ENCODE results near the gene MAST4. TPM values are rescaled to one million over a fixed set of nuclear protein-coding genes. Genes with fewer than 3 reads are reported as not detected.
"Not testable (repeated sequence)": the region's sequence is repeated elsewhere in the genome, so short reads cannot be mapped to it uniquely, and the experiment has no call there.

MAST4 gene
- total RNA-seq, 1 donor from 2014 or later = 114 TPM

DNA sequence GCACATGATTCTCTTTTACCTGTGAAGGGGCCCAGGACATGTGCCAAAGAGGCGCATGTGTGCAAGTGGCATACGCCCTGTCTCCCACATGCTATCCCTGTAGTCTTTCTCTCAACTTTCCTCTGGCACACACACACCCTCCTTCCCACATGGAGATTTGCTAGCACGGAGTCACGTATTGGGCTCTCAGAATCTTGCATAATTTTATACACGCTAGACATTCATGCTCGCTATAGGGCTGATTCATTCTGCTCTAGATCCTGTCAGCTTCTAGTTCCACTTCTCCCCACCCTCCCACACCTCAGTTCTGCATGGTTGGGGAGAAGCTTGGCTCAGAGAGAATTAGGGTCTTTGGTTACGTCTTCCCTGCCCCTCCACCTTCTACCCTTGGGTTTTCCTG, 527.6 kb downstream of the MAST4 start:
- DNase-seq (ENCODE audit: low spot score) = no peak

DNA sequence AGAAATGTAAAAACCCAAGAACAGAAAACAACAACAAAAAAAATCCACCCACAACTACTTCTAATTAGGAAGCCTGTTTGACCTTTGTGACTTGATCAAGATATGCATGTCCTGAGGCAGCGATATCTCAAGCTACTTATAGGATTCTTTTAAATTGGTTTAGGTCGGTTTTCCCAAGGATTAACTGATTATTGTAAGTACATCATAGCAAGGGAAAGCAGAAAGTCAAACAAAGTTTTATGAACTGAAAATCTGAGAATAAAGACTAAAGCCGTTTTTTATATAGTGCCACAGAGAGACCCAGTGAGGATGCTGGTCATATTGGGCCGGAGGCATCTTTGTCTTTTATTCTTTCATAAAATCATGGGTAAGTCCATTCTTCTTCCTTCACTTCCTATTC, 528.4 kb downstream of the MAST4 start:
- no peak for DNase-seq (ENCODE audit: low spot score)

DNA sequence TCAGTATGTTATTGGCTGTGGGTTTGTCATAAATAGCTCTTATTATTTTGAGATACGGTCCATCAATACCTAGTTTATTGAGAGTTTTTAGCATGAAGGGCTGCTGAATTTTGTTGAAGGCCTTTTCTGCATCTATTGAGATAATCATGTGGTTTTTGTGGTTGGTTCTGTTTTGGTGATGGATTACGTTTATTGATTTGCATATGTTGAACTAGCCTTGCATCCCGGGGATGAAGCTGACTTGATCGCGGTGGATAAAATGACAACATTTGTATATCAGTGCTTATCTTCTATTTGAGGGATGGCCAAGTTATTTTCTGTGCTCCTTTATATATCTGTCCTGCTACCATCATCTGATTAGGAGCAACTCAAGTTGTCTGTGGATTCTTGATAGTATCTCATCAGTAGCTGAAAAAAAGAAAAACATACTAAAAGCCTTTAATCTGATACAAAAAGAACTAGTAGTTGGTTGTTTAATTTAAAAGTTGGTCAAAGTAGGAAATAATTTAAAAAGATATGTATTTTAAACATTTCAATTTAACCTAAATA, 531.2 kb downstream of the MAST4 start:
- DNase-seq (ENCODE audit: low spot score) = not testable (repeated sequence)

- no peak for DNase-seq (ENCODE audit: low spot score)
These were observed 533.6 kb downstream of the MAST4 start for GRCh38 chr5:67129768-67130167.

DNA sequence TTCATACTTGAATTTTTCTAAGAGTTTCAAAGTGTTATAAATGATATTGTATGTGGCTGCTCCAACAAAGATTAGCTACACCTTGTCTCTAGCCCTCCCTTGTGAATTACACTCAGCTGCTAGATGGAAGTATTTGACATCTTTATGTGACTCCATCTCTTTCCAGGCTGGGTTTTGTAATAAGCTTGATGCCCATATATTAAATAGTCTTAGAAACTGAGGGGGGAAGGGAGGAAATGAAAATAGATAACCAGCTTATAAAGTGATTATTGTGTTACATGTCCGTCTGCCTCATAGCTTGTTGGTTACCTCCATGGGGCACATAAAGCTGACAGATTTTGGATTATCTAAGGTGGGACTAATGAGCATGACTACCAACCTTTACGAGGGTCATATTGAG, 537.0 kb downstream of the MAST4 start:
- no peak for DNase-seq (ENCODE audit: low spot score)

GRCh38 chr5:67133776-67134175, 537.6 kb downstream of the MAST4 start:
- no peak for DNase-seq (ENCODE audit: low spot score)

GRCh38 chr5:67135381-67135984, 539.3 kb downstream of the MAST4 start:
- no peak for DNase-seq (ENCODE audit: low spot score)

DNA sequence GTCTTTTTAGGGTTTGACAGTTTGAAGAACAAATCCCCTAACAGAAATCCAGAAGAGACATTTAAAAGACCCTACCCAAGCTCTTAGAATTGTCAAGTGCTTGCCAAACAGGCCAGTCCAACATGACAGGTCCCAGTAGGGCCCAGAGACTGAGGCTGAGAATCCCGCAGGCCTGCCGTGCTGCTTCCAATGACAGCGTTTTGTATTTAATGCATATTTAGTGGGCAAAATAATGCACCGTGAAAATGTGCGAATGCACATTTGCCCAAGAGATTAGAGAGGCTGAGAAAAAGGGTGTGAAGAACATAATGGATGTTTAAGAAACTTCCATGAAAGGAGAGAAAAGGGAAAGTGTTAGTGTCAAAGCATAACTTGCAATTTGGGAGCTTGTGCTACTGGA, 542.8 kb downstream of the MAST4 start:
- no peak for DNase-seq (ENCODE audit: low spot score)

DNA sequence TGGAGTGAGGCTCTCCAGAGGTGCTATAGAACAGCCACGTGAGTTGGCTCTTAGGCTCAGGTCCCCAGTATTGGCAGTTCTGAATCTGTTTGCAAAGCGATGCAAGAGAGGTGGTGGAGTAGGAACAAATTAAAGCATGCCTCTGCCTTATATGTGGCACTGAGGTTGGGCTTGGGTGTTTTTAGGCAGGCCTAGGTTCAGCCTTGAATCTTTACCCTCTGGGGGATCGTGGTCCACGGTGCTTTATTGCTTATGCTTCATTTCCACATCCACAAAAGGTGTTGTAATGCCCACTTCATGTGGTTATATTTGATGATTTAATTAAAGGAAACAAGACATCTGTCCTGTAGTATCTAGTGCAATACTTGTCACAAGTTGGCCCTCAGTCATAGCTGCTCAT, 544.2 kb downstream of the MAST4 start:
- DNase-seq (ENCODE audit: low spot score) = no peak

DNA sequence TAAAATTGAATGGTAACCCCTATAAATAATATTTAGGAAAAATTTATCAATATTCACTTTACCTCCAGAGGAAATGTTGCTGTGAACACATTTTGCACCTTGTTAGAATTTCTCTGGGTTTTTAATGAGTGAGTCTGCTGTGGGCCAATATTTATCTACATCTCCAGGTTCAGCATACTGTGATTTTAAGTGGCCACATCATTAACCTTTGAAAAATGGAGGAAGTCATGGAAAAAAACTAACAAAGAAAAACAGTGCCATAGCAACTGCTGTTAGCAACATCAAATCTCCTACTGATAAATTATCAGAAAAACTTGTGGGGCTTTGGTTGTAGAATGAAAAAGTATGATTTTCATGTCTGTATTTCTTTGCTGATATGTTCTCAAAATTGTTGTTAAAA, 545.5 kb downstream of the MAST4 start:
- no peak for DNase-seq (ENCODE audit: low spot score)

DNA sequence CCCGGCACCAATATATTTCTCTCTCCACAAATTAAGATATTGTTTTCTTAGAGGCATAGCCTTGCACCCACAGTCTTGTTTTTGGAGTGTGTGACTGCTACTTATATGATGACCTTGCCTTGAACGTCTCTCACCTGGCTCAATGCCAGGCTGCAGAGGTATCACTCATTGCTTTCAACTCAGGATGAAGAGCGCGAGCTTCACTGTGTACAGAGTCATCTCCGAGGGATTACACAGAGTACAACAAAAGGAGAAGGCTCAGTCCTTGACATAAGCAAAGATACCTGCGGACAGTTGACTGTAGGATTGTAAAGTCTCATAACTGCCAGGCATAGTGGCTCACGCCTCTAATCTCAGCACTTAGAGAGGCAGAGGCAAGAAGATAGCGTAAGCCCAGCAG, 546.6 kb downstream of the MAST4 start:
- DNase-seq (ENCODE audit: low spot score) = no peak

DNA sequence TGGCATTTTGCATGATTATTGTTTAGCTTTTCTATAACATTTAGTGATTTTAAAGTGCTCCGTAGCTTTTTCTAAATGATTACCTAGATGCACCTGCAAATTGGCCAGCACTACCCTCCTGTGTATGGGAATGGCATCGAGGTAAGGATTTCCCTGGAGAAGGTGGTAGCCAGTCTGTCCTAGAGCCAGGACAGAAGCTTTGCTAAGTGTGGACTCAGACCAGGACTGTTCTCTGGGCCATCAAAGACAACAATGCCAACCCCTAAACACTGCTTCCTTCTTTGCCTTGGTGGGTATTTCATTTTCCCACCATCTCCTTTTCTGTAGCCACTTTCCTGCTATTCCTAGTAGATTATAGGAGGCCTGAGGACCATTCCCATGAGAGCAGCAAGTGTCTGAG, 547.4 kb downstream of the MAST4 start:
- no peak for DNase-seq (ENCODE audit: low spot score)

GRCh38 chr5:67144183-67144639, 548.0 kb downstream of the MAST4 start:
- DNase-seq (ENCODE audit: low spot score) = no peak

GRCh38 chr5:67146574-67146973, 550.4 kb downstream of the MAST4 start:
- no peak for DNase-seq (ENCODE audit: low spot score)

- DNase-seq (ENCODE audit: low spot score) = no peak
These were observed 550.8 kb downstream of the MAST4 start for GRCh38 chr5:67146981-67147380.

DNA sequence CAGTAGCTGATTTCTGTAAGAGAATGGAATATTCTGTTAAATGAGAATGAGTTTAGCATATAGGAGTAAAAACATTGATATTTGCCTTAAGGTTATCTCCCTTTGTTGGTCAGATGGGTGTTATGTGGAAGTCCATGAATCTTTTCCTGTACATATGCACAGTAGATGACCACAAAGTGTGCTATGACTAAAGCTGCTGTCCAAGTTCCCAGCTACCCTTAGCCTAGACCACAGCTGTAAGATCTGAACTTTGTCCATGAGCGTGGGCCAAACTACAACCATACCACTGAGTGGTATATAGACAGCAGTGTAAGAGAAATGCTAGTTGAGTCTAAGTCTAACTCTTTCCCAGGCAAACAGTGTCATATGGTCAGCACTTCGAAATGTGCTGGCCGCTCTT, 551.6 kb downstream of the MAST4 start:
- no peak for DNase-seq (ENCODE audit: low spot score)

- DNase-seq (ENCODE audit: low spot score) = no peak
These were observed 553.1 kb downstream of the MAST4 start for GRCh38 chr5:67149057-67149950.

GRCh38 chr5:67149951-67150523, 553.8 kb downstream of the MAST4 start:
- no peak for DNase-seq (ENCODE audit: low spot score)

GRCh38 chr5:67152400-67152799, 556.2 kb downstream of the MAST4 start:
- DNase-seq (ENCODE audit: low spot score) = no peak

- DNase-seq (ENCODE audit: low spot score) = no peak
These were observed 557.1 kb downstream of the MAST4 start for GRCh38 chr5:67153292-67153691.

DNA sequence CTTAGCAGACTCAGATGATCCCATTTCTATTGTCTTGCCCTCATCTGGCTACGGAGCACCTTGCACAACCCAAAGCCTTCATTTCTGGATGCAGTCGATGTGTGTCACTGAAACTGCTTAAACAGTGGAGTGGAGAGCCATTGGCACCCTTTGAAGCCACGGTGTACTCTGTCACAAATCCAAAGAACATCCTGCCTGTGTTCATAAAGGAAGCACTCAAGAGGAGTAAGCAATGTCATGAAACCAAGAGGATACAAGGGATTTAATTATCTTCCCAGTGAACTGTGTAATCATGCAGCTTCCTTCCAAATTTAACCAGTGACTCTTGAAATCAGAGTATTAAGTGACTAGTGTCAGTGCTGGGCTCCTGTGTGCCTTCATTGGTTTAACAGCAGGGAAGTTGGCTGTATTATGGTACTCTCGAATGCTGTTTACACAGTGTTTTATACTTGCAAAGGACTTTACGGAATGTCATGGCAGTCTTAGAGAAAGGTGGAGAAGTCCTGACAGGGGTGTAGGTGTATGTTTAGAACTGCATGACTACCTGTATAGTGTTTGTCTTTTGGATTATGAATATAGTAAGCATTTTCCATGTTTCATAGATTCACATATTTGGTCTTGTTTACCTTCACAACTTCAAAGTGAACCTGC, 558.5 kb downstream of the MAST4 start:
- DNase-seq (ENCODE audit: low spot score) = no peak

DNA sequence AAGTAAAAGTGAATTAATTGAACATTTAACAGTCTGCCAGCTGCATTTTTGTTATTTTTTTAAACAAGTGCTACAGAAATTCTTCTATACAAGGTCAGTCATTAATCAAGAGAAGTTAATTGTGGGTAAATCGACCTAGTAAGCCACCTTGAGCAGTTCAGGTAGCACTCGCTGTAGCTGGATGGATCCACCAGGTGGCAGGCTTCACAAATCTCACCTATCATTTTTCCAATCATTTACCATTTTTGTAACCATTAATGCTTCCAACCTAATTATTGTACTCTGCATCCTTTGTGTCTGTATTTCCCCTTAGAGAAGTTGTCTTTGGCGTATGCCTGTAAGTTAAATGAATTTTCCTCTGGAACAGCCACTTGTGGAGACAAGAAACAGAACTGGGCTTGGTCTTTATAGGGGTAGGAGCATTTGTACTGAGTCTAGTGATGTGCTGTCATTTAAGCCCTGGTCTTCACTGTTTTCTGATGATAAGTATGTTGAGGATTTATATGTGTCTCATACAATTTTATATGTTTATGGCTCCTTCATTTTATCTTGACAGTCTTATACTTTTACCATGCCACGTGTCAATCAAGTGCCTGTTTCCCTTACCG, 560.9 kb downstream of the MAST4 start:
- DNase-seq (ENCODE audit: low spot score) = no peak

All from ureter (tissue), 1 donor.